ENCODE data around the gene FHAD1.

The FHAD1 gene

GRCh38 chr1:15399710-15400109 lies 152.7 kb downstream of the FHAD1 start:
- TF ChIP-seq CTCF (IDR thresholded peaks at IDR 0.05; ENCODE audit: poor library complexity, severe bottlenecking) = no peak
- Histone ChIP-seq H3K36me3 (ENCODE audit: low read depth) (no peaks in the 10 kb centered on the region), H3K4me1 (ENCODE audit: insufficient read depth, poor library complexity, severe bottlenecking) (peaks cover 10% of the 10 kb centered on the region), H3K27me3 (ENCODE audit: insufficient read depth, poor library complexity, severe bottlenecking) (no peaks in the 10 kb centered on the region), H3K4me3 (ENCODE audit: severe bottlenecking) (no peak overlapping the region), H3K9me3 (ENCODE audit: severe bottlenecking) (no peaks in the 10 kb centered on the region), H3K27ac (ENCODE audit: poor library complexity, severe bottlenecking) (peak overlapping the region; percentile 40)
- no peak for DNase-seq (ENCODE audit: low spot score)
- ATAC-seq (ENCODE audit: low read depth) = no peak

- peak overlapping the region; percentile 40 for H3K27ac ChIP-seq (ENCODE audit: poor library complexity, severe bottlenecking)
- ATAC-seq (ENCODE audit: low read depth) (peak; percentile 97), DNase-seq (ENCODE audit: low spot score) (peak; percentile 88)
- TF ChIP-seq CTCF (IDR thresholded peaks at IDR 0.05; ENCODE audit: poor library complexity, severe bottlenecking) = no peak
- no peaks in the 10 kb centered on the region for H3K36me3 ChIP-seq (ENCODE audit: low read depth)
- H3K27me3 ChIP-seq (ENCODE audit: insufficient read depth, poor library complexity, severe bottlenecking) = no peaks in the 10 kb centered on the region
- peaks cover 10% of the 10 kb centered on the region for H3K4me1 ChIP-seq (ENCODE audit: insufficient read depth, poor library complexity, severe bottlenecking)
- H3K9me3 ChIP-seq (ENCODE audit: severe bottlenecking) = no peaks in the 10 kb centered on the region
- H3K4me3 ChIP-seq (ENCODE audit: severe bottlenecking) = no peak overlapping the region
Measured at GRCh38 chr1:15400627-15401026, 153.6 kb downstream of the FHAD1 start.

GRCh38 chr1:15401391-15402055 lies 154.5 kb downstream of the FHAD1 start:
- DNase-seq (ENCODE audit: low spot score) (no peak), ATAC-seq (ENCODE audit: low read depth) (no peak)
- no peak for TF ChIP-seq CTCF (IDR thresholded peaks at IDR 0.05; ENCODE audit: poor library complexity, severe bottlenecking)
- H3K4me3 ChIP-seq (ENCODE audit: severe bottlenecking) = no peak overlapping the region
- no peaks in the 10 kb centered on the region for H3K27me3 ChIP-seq (ENCODE audit: insufficient read depth, poor library complexity, severe bottlenecking)
- no peaks in the 10 kb centered on the region for H3K36me3 ChIP-seq (ENCODE audit: low read depth)
- H3K4me1 ChIP-seq (ENCODE audit: insufficient read depth, poor library complexity, severe bottlenecking) = peaks cover 10% of the 10 kb centered on the region
- no peaks in the 10 kb centered on the region for H3K9me3 ChIP-seq (ENCODE audit: severe bottlenecking)
- H3K27ac ChIP-seq (ENCODE audit: poor library complexity, severe bottlenecking) = peak overlapping the region; percentile 40

GRCh38 chr1:15402809-15403450 lies 155.9 kb downstream of the FHAD1 start:
- no peak for ATAC-seq (ENCODE audit: low read depth)
- H3K9me3 ChIP-seq (ENCODE audit: severe bottlenecking) = no peaks in the 10 kb centered on the region
- no peak overlapping the region for H3K27ac ChIP-seq (ENCODE audit: poor library complexity, severe bottlenecking)
- TF ChIP-seq CTCF (IDR thresholded peaks at IDR 0.05; ENCODE audit: poor library complexity, severe bottlenecking) = no peak
- H3K4me3 ChIP-seq (ENCODE audit: severe bottlenecking) = no peak overlapping the region
- H3K4me1 ChIP-seq (ENCODE audit: insufficient read depth, poor library complexity, severe bottlenecking) = peaks cover 14% of the 10 kb centered on the region
- no peaks in the 10 kb centered on the region for H3K36me3 ChIP-seq (ENCODE audit: low read depth)
- no peaks in the 10 kb centered on the region for H3K27me3 ChIP-seq (ENCODE audit: insufficient read depth, poor library complexity, severe bottlenecking)
- no peak for DNase-seq (ENCODE audit: low spot score)
